ENCODE data around the gene HAO1.
A peak's percentile ranks its signal among the peaks of the same experiment; 100 is the strongest.

The HAO1 gene

GRCh38 chr20:7926323-7926722, 13.9 kb downstream of the HAO1 start:
- DNase-seq = no peak

- no peak for DNase-seq
These were observed 15.6 kb downstream of the HAO1 start for GRCh38 chr20:7924692-7925091.

GRCh38 chr20:7916648-7917047, 23.6 kb downstream of the HAO1 start:
- DNase-seq = no peak

- no peak for DNase-seq
These were observed 27.7 kb downstream of the HAO1 start for GRCh38 chr20:7912551-7912950.

- DNase-seq = no peak
These were observed 28.5 kb downstream of the HAO1 start for GRCh38 chr20:7911586-7912330.

- DNase-seq = no peak
These were observed 31.4 kb downstream of the HAO1 start for GRCh38 chr20:7908905-7909304.

GRCh38 chr20:7903429-7903828, 36.8 kb downstream of the HAO1 start:
- DNase-seq = no peak

- DNase-seq = no peak
These were observed 37.4 kb downstream of the HAO1 start for GRCh38 chr20:7902879-7903278.

- DNase-seq = no peak
These were observed 42.4 kb downstream of the HAO1 start for GRCh38 chr20:7897781-7898364.

- no peak for DNase-seq
These were observed 47.1 kb downstream of the HAO1 start for GRCh38 chr20:7893014-7893730.

GRCh38 chr20:7891705-7892104, 48.6 kb downstream of the HAO1 start:
- DNase-seq = no peak

- no peak for DNase-seq
These were observed 50.5 kb downstream of the HAO1 start for GRCh38 chr20:7889736-7890135.

GRCh38 chr20:7883741-7884140, 56.5 kb downstream of the HAO1 start:
- no peak for DNase-seq

GRCh38 chr20:7883309-7883708, 56.9 kb downstream of the HAO1 start:
- DNase-seq = no peak

GRCh38 chr20:7882076-7882475, 58.2 kb downstream of the HAO1 start:
- DNase-seq = no peak

- no peak for DNase-seq
These were observed 58.7 kb downstream of the HAO1 start for GRCh38 chr20:7881551-7881950.

- no peak for DNase-seq
These were observed 60.4 kb downstream of the HAO1 start for GRCh38 chr20:7879883-7880282.

- no peak for DNase-seq
These were observed 72.2 kb downstream of the HAO1 start for GRCh38 chr20:7868108-7868507.

GRCh38 chr20:7866285-7866684, 74.0 kb downstream of the HAO1 start:
- DNase-seq = no peak

GRCh38 chr20:7859356-7859802, 80.9 kb downstream of the HAO1 start:
- DNase-seq = peak; percentile 31

- DNase-seq = no peak
These were observed 81.5 kb downstream of the HAO1 start for GRCh38 chr20:7858734-7859250.

GRCh38 chr20:7856756-7857155, 83.5 kb downstream of the HAO1 start:
- DNase-seq = no peak

GRCh38 chr20:7855545-7855944, 84.7 kb downstream of the HAO1 start:
- no peak for DNase-seq

- DNase-seq = no peak
These were observed 86.8 kb downstream of the HAO1 start for GRCh38 chr20:7853493-7853892.

All from NCI-H526 treated with DMSO at 0.1 percent for 48 hours (cell line).